GM19025 (cell line): ENCODE measurements around the gene SLC25A20.
A peak's percentile ranks its signal among the peaks of the same experiment; 100 is the strongest.
"Not testable (repeated sequence)": the region's sequence is repeated elsewhere in the genome, so short reads cannot be mapped to it uniquely, and the experiment has no call there.

Experiments
- ATAC-seq: cut with Tn5 transposase; IDR thresholded peaks from one replicate; pipeline ENCODE4 v1.9.1; 2021; ENCODE audit warnings: mild to moderate bottlenecking, low read depth, moderate library complexity; ENCODE audit not compliant: unreplicated experiment

SLC25A20 gene

DNA sequence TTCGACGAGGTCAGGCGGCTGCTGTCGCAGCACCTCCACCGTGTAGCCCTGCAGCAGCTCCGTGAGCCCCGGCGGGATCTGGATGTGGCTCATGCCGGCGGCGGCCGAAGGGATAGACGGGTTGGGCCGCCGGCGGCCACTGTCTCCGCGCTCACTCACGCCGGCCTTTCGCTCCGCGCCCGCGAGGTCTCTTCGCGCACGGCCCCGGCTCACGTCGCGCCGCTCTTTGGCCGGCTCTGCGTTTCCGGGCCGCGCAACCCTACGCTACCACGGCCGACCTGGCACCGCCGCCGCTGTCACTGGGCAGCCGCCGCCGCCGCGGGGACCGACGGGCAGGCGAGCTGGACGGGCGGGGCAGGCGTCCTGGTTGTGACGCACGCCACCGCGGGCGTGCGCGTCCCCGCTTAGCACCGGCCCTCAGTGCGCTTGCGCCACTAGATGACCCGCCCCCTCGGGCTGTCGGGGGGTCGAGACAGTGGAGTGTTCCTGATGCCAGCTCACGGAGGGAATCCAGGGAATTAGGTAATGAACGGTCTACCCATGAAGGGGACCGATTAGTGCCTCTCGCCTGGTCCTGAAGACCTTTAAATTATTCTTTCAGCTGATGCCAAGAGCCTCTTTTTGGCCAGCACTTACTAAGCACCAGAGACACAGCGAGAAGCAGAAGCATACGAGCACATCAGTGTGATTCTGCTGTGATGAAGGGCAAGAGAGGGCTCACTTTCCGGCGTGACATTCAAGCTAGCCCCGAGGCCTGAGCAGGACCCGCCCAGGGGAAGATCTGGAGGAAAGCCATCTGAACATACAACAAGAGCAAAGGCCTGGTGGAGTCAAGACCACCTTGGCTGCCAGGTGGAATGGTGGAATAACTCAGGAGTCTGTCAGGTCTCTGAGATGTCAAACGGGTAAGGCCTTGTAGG is 50.9 kb downstream of the SLC25A20 start, which contains the start of gene PRKAR2A:
PRKAR2A (minus strand) TSS at position 371 of the 920 bp plus-strand sequence; CDS start at position 93, 278 bp downstream.
- peak; percentile 80 for ATAC-seq

DNA sequence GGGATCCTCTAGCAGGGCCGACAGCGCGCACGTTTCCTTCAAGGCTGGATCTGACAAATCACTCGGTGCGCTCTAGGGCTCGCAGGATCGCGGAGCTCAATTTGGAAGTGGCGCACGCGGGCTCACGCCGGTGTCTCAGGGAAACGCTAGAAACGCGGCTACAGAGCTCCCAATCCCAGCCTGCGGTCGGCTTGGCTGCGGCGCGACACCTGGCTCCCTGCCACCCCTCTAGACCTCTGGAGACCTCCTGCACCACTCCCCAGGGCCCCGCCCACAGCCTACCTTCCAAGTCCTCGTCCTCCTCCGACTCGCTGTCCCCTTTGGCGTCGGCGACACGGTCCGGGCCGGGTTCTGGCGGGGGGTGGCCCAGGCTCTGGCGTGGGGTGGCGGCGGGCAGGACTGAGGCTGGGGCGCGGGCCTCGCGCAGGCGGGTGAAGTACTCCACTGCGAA is 51.6 kb downstream of the SLC25A20 start:
- peak; percentile 31 for ATAC-seq

DNA sequence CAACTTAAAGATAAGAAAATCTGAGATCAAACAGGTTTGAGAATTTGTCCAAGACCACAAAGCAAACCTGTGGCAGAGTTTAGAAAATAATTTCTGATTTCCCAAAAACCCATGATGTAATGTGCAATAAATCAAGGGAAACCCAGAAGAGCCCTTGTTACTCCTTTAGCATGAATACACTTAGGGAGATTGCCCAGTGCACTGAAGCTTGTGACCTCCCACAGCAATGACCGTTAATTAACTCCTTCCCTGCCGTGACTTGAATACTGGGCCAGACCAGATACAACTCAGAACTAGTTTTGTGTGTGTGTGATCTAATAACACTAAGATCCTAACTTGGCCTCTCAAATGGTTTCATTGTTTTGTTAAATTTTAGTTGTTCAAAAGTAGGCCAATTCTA is 53.5 kb downstream of the SLC25A20 start:
- no peak for ATAC-seq

DNA sequence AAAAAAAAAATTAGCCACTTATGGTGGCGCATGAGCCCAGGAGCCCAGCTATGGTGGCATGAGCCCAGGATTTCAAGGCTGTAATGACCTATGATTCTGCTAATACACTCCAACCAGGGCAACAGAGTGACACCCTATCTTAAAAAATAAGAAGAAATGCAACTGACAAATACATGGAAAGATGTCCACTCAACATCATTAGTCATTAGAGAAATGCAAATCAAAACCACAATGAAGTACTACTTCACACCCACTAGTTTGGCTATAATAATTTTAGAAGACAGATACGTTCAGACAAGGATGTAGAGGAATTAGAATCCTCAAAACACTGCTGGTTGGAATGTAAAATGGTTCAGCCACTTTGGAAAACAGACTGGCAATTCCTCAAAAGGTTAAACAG is 61.5 kb downstream of the SLC25A20 start:
- no peak for ATAC-seq

DNA sequence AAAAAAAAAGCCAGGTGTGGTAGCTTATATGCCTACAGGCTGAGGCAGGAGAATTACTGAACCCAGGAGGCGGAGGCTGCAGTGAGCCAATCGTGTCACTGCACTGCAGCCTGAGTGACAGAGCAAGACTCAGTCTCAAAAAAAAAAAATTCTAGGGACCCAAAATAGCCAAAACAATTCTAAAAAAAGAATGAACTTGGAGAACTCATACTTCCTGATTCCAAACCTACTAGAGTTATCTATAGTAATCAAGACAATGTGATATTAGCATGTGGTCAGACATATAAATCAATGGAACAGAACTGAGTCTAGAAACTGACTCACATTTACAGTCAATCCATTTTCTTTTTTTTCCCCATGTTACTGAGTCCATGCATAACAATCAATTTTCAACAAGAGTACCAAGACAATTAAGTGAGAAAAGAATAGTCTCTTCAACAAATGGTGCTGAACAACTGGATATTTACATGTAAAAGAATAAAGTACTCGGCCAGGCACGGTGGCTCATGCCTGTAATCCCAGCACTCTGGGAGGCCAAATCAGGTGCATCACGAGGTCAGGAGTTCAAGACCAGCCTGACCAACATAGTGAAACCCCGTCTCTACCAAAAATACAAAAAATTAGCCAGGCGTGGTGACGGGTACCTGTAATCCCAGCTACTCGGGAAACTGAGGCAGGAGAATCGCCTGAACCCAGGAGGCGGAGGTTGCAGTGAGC is 62.9 kb downstream of the SLC25A20 start:
- ATAC-seq: no peak

DNA sequence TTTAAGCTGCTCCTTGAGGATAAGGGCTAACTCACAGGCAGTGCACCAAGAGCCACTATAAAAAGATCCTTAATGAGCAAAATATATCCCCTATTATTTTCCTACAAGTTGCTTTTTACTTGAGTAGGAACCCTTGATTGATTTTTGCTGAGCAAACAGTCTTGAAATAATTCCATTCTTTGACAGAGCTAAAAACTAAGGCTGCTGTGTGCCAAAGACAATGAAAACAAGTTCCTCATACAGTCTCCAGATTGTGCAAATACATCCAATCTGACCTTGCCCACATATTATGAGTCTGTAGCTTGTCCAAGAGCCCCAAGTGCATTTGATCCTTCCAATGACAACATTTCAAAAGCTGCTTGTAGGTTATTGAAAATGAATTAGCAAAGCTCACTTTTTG is 66.0 kb downstream of the SLC25A20 start:
- no peak for ATAC-seq

DNA sequence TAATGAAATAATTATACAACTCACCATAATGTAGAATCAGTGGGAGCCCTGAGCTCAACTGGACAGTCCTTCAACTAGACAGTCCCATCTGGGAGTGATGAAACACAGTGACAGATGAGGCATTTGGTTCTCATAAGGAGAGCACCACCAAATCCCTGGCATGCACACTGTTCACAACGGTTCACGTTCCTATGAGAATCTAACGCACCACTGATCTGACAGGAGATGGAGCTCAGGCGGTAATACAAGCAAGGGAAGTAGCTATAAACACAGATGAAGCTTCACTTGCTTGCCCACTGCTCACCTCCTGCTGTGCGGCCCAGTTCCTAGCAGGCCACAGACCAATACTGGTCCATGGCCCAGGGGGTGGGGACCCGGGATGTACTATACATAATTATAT is 68.0 kb downstream of the SLC25A20 start:
- no peak for ATAC-seq

DNA sequence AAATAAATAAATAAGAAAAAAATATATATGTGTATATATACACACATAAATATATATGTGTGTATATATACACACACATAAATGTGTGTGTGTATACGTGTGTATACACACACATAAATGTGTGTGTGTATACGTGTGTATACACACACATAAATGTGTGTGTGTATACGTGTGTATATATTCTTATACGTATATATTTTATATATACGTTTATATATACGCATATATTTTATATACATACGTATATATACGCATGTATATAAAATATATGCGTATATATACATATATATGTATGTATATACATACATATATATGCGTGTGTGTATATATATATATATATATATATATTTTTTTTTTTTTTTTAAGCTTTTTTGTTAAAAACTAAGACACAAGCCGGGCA is 69.2 kb downstream of the SLC25A20 start:
- not testable (repeated sequence) for ATAC-seq

DNA sequence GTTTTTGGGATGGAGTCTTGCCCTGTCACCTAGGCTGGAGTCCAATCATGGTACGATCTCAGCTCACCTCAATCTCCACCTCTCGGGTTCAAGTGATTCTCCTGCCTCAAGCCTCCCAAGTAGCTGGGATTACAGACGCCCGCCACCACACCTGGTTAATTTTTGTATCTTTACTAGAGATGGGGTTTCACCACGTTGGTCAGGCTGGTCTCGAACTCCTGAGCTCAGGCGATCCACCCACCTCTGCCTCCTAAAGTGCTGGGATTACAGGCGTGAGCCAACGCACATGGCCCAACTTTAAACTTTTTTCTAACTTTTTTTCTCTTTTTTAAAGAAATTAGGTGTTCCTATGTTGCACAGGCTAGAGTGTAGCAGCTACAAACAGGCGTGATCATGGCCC is 70.8 kb downstream of the SLC25A20 start:
- not testable (repeated sequence) for ATAC-seq

DNA sequence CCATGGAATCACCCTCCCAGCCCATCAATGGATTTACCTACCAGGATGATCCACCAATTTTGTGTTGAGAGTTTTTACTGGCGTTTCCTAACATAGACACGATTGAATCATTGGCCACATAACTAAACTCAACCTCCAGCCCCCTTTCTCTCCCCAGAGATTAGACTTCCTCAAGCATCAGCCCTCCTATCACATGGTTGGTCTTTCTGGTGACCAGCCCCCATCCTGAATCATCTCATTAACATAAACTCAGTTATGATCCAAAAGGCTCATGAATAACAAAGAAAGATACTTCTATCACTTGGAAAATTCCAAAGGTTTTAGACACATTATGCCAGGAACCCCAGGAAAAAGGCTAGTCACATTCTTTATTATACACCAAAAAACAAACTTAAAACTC is 72.2 kb downstream of the SLC25A20 start:
- ATAC-seq: no peak

DNA sequence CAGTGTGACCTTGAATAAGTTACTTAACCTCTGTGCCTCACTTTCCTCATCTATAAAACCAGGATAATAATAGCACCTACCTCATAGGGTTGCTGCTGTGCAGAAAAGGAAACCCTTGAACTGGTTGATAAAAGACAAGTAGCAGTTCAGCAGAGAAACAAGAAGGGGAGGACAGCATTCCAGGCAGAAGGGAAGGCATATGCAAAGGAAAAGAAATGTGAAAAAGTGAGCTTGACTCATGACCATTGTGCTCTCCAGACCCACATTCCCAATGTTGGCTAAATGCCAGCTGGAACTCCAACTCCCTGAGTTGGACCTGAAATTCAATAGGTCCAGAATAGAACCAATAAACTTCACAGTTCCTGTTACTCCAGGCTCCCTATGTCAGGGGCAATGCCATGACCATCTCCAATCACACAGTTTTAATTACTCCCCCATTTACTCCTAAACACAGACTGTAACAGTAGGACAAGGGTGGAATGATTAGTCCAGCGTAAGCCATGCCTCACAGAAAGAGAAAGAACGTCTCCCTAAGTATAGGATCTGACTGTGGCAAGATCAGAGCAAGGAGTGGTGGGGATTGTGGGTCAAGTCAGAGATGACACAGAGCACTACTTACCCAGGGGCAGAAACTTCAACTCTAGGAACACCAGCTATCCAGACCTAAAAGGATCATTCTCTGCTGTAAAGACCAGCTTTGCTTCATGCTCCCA is 77.9 kb downstream of the SLC25A20 start:
- no peak for ATAC-seq

DNA sequence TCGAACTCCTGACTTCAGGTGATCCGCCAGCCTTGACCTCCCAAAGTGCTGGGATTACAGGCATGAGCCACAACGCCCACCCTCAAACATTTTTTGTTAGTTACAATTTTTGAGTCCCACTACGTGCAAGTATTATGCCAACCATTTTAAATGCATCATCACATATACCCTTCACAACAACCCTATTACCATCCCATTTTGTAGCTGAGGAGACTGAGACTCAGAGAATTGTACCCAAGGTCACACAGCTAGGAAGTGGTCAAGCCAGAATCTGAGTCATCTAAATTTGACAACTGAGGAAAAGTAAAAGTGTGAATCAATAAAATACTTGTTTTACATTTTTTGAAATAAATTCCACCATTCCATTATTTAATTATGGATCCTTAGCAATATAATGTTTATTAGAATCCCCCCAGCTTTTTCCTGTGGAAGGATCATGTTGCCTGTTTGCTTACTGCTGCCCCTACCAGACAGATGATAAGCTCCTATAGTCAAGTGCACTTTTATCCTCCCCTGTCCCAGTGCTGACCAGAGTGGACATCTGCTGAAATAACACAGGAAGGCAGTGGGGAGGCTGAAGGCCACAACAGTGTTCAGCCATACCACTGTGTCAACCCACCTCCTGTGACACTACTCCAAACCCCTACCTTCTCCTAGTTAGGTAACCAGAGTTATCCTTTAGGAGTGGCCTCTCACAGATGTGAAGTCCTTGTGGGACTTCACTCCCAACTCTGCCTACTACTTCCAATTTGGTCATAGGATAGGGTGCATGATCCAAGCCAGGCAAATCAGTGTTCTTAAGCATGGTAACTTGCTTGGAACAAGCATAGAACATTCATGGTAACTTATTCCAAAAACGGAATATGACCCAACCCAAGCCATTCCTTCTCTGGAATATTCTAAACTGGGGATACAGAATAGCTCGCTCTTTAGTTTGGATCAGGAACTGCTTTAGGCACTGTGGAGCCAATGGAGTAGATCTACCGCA is 79.2 kb downstream of the SLC25A20 start:
- ATAC-seq: no peak

DNA sequence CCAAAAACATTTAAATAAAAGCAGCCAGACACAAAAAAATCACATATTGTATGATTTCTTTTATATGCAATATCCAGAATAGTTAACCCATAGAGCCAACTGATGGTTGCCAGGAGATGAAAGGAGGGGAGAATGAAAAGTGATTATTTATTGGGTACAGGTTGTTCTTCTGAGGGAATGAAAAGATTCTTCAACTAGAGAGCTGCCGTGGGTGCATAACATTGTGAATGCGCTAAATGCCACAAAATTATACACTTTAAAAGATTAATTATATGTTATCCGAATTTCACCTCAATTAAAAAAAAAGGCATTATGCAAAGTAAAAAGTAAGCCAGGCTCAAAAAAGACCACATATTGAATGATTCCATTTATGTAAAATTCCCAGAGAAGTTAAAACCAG is 87.2 kb downstream of the SLC25A20 start:
- no peak for ATAC-seq
